Dermis microvascular lymphatic vessel endothelial cell (primary cell): Measurements from ENCODE around the gene HTRA2. TPM values are rescaled to one million over a fixed set of nuclear protein-coding genes. Genes with fewer than 3 reads are reported as not detected.

Experiments used
- total RNA-seq: library from RNA; depleted of rRNA; stranded (reverse); fragments of >200 nt; gene quantifications from 2 replicates; pipeline ENCODE4 v1.2.1, GENCODE V29; 2014

HTRA2 gene
- total RNA-seq, 1 donor from 2014 or later, result 40.3 TPM

Other genes starting within 250 kb of the HTRA2 start
- under 0.01 and 0.25 TPM in 2 replicates for gene SLC4A5, start 186.5 kb upstream of the HTRA2 start, total RNA-seq
- gene DCTN1, start 149.6 kb upstream of the HTRA2 start, total RNA-seq, result 105 and 136 TPM in 2 replicates
- gene C2orf81, start 108.3 kb upstream of the HTRA2 start, total RNA-seq, result under 0.01 and 0.13 TPM in 2 replicates
- gene WDR54, start 108.2 kb upstream of the HTRA2 start, total RNA-seq, result 36.7 and 37.6 TPM in 2 replicates
- 18.0 and 32.9 TPM in 2 replicates for gene RTKN, start 88.0 kb upstream of the HTRA2 start, total RNA-seq
- gene INO80B, start 74.8 kb upstream of the HTRA2 start, total RNA-seq, result 4.1 and 7.1 TPM in 2 replicates
- 35.3 and 49.9 TPM in 2 replicates for gene WBP1, start 71.5 kb upstream of the HTRA2 start, total RNA-seq
- 40.4 and 57.1 TPM in 2 replicates for gene MOGS, start 64.6 kb upstream of the HTRA2 start, total RNA-seq
- gene MRPL53, start 57.3 kb upstream of the HTRA2 start, total RNA-seq, result 27.3 and 31.3 TPM in 2 replicates
- gene CCDC142, start 46.9 kb upstream of the HTRA2 start, total RNA-seq, result 9.1 and 13.1 TPM in 2 replicates
- gene TTC31, start 46.9 kb upstream of the HTRA2 start, total RNA-seq, result 5.3 and 7.3 TPM in 2 replicates
- 0.39 and 0.51 TPM in 2 replicates for gene LBX2, start 30.3 kb upstream of the HTRA2 start, total RNA-seq
- gene PCGF1, start 22.2 kb upstream of the HTRA2 start, total RNA-seq, result 8.1 and 11.0 TPM in 2 replicates
- gene TLX2, start 15.5 kb upstream of the HTRA2 start, total RNA-seq, result not detected in 2 replicates
- gene DQX1, start 3.7 kb upstream of the HTRA2 start, total RNA-seq, result under 0.01 TPM in 1 of 2 replicates, not detected in the other
- 84.3 and 113 TPM in 2 replicates for gene AUP1, start 227 bp upstream of the HTRA2 start, total RNA-seq
- 0.77 and 2.0 TPM in 2 replicates for gene LOXL3, start 24.0 kb downstream of the HTRA2 start, total RNA-seq
- gene DOK1, start 24.8 kb downstream of the HTRA2 start, total RNA-seq, result 20.9 and 27.1 TPM in 2 replicates
- not detected in 2 replicates for gene M1AP, start 118.4 kb downstream of the HTRA2 start, total RNA-seq
- gene SEMA4F, start 124.3 kb downstream of the HTRA2 start, total RNA-seq, result 2.6 and 5.1 TPM in 2 replicates